Esophagus muscularis mucosa (tissue), 4 donors: ENCODE data around the gene ZFP92.

Source experiments
- EP300 ChIP-seq: sonication (generic); formaldehyde crosslinking; IDR thresholded peaks from one replicate; pipeline ENCODE4 v1.6.1; 2017; ENCODE audit warnings: antibody characterized with exemption
- POLR2A ChIP-seq: fragments of 450-650 bp; IDR thresholded peaks from one replicate; pipeline ENCODE4 v1.6.1; 2017; ENCODE audit warnings: antibody characterized with exemption, moderate library complexity, mild to moderate bottlenecking, low read depth
- POLR2AphosphoS5 ChIP-seq, 2 donors: sonication (generic); formaldehyde crosslinking; IDR thresholded peaks; one replicate each; pipeline ENCODE4 v1.6.1; 2017; ENCODE audit warnings: antibody characterized with exemption in 2 of 2
- TF ChIP-seq, protein P1 (sequence below), 3 experiments: fragments of 200-600 bp in 2 of 3; fragments of 450-650 bp in 1 of 3; sonication (generic) in 2 of 3; IDR thresholded peaks; one replicate each; pipeline ENCODE4 v1.5.1; 2017 to 2019; ENCODE audit warnings: antibody characterized with exemption in 3 of 3, mild to moderate bottlenecking in 2 of 3, moderate library complexity in 1 of 3

DNA sequence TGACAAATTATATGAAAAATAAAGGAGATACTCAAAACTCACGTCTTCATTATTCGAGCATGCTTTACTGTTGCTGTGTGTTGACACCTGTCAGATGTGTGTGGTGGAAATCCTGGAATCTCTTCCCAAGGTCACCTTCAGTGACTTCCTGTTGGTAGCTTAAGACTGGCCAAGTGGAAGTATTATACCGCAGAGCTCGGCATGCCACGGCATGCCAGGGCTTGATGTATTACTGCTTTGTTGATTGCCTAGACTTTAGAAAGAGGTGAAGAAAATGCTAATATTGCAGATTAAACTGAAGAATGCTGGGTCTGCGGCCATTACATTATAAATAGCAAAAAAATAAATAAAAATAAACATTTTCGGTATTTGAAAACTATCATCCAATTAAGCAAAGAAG, 30.0 kb downstream of the ZFP92 start:
- TF ChIP-seq POLR2AphosphoS5 (IDR thresholded peaks at IDR 0.05), result no peak
- no peak for TF ChIP-seq POLR2A
- TF ChIP-seq, protein P1, sequence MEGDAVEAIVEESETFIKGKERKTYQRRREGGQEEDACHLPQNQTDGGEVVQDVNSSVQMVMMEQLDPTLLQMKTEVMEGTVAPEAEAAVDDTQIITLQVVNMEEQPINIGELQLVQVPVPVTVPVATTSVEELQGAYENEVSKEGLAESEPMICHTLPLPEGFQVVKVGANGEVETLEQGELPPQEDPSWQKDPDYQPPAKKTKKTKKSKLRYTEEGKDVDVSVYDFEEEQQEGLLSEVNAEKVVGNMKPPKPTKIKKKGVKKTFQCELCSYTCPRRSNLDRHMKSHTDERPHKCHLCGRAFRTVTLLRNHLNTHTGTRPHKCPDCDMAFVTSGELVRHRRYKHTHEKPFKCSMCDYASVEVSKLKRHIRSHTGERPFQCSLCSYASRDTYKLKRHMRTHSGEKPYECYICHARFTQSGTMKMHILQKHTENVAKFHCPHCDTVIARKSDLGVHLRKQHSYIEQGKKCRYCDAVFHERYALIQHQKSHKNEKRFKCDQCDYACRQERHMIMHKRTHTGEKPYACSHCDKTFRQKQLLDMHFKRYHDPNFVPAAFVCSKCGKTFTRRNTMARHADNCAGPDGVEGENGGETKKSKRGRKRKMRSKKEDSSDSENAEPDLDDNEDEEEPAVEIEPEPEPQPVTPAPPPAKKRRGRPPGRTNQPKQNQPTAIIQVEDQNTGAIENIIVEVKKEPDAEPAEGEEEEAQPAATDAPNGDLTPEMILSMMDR (IDR thresholded peaks at IDR 0.05), result no peak
- TF ChIP-seq EP300, result no peak
